GM18519 (cell line): ENCODE data around the gene TCEA2.
"Not testable (repeated sequence)": the region's sequence is repeated elsewhere in the genome, so short reads cannot be mapped to it uniquely, and the experiment has no call there.

ENCODE experiments used
- ATAC-seq: cut with Tn5 transposase; IDR thresholded peaks from one replicate; pipeline ENCODE4 v1.9.1; 2021; ENCODE audit warnings: mild to moderate bottlenecking, moderate library complexity; ENCODE audit not compliant: unreplicated experiment, low FRiP score

The TCEA2 gene

GRCh38 chr20:64105846-64106434, 42.9 kb downstream of the TCEA2 start:
- no peak for ATAC-seq

- ATAC-seq, result no peak
Measured at GRCh38 chr20:64106435-64106961, 43.5 kb downstream of the TCEA2 start.

- no peak for ATAC-seq
Measured at GRCh38 chr20:64106981-64107735, 44.2 kb downstream of the TCEA2 start, which contains the start of gene NPBWR2. Gene NPBWR2 (minus strand): TSS chr20:64107565. CDS start chr20:64106831, 734 bp downstream.

DNA sequence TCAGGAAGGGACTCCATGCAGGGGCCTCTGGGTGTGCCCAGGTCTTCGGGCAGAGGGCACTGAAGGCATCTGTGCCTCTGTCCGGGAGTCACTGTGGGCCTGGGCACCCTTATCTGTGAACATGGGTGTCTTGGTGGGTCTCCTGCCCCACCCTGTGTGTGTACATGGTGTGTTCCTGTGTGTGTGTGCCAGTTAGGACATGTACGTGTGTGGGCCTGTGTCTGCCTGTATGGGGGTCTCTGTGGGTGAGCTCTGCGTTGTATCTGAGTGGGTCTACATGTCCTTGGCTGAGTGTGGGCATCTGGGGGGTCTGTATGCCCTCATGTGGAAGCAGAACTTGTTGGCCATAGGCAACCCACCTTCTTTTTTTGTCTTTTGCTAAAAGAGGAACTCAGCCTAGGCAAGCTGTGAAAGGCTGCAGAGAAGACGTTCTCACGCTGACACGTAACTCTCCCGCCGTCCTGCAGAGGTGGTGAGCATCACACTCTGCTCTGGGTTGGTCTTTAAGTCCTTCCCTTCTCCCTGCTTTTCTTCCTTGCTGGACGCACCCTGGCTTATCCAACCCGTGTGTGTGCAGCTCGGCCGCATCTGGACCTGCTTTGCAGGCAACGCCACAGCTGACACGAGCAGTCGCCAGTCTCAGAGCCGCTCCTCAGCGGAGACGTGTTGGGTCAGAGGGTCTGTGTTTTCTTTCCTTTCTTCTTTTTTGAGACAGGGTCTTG, 44.9 kb downstream of the TCEA2 start:
- ATAC-seq, result no peak

DNA sequence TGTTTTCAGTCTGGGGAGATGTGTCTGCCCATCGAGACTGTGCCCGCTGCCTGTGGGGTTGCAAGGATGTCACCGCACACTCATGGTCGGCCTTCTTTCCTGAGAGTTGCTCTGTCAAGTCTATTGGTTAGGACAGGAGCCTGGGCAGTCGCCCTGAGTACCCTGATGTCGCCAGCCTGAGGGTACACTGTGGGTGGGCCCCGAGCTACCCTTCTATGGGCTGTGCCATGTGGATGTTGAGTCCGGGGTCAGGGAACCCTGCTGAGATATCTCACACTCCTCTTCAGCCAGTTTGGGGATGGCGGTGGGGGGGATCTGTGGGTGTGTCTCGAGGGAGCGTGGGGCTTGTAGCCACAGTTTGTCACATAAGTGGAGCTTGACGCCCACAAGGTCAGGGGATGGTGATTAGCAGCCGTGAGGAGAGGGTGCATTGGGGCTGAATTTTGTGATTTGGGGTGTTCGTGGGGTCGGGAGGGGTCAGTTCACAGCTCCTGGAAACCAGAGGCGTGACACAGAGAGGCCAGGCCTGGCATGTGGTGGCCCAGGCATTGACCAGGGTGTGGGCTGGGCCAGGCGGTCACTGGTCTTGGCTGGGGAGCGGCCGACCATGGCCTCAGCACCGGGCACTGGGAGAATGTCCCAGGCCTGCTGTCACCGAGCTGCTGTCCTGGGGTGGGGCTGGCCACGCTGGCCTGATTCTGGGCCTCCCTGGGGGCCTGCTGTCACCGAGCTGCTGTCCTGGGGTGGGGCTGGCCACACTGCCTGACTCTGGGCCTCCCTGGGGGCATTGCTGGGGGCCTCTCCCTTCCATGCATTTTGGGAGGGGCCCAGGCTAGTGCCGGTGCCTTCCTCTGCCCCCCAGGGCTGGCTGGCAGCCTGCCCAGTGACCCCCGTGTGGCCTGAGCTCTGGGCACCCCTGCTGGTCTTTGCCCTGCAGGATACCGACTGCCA, 46.0 kb downstream of the TCEA2 start:
- ATAC-seq, result no peak

DNA sequence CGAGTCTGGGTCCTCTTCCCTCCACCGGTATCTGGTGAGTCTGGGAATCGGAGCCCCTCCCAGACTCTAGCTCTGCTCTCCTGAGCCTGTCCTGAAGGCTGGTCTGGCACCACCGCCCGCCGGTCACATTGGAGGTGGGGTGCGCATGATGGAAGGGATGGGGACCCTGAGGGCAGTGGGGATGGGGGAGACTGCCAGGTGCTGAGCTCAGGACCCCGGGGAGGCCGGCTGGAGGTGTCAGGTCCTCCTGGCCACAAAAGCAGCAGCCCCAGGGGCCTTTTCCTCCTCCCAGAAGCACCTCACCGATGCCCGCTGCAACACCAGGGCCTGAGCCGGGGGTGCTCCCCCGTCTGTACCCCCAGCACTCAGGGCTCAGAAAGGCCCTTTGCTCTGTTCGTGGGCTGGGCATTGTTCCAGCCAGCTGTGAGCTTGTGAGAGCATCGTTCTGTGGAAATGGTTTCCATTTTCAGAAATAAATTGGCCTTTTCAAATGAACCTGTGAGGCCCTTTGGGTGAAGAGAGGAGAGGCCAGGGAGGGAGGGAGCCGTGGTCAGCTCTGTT, 46.9 kb downstream of the TCEA2 start:
- ATAC-seq, result no peak

DNA sequence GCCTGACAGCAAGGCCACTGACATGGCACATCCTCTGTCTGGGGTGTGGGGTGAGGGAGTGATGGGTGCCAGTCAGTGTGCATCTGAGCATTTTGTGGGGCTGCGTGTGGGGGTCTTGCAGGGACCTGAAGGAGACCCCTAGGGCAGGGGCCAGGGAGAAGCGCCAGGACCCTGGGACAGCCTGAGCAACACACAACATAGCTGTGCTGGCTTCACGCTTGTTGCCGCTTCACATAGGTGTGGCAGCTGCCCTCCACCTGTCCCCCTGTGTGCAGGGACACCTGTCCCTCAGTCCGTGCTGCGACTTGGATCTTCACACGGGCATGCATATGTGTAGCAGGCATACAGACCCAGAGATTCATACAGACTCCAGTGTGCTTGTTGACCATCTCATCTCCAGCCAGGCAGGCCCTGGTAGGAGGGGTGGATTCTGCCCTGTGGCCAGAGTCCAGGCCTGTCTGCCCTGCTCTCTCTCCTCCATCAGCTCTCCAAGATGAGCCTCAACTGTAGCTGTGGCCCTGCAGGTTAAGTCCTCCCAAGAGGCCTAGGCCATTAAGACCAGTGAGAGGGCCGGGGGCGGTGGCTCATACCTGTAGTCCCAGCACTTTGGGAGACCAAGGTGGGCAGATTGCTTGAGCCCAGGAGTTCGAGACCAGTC, 47.5 kb downstream of the TCEA2 start:
- ATAC-seq, result no peak

- no peak for ATAC-seq
Measured at GRCh38 chr20:64111841-64112641, 49.0 kb downstream of the TCEA2 start.

- no peak for ATAC-seq
Measured at GRCh38 chr20:64112691-64113443, 49.9 kb downstream of the TCEA2 start.

DNA sequence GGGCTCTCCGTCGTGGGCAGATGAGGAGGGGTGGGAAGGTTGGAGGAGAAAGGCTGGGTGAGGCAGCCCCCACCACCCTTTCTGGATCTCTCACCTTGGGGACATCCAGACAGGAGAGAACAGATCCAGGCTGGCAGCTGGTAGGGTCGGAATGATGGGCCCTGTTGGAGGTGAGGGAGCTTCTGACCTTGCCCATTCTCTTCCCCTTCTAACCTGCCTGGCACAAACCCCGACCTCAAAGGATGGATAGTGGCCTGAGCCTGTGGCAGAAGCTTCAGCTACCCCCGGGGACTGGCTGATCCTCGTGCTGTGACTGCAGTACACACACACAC, 50.4 kb downstream of the TCEA2 start:
- ATAC-seq, result no peak

DNA sequence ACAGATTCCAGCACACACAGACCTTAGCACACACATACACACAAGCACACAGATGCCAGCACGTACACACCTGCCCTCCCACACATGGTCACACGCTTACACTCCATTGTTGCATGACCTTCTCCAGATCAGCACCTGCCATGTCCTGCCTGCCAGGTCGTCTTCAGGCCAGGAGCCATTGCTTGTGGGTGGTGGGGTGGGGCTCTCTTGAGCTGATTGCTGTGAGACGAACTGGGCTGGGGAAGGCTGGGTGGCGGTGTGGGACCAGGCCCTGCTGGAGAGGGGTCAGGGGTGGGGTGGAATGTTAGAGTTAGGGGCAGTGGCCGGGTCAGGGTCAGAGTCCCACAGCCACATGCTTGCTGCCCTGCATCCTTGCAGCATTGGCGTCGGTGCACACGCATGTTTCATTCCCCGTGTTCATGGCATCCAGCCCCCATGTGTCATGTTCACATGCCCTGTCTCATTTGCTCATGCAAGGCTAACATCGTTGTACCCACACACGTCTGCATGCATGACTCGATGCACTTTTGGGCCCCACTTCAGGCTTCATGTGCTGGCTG, 50.9 kb downstream of the TCEA2 start:
- no peak for ATAC-seq

DNA sequence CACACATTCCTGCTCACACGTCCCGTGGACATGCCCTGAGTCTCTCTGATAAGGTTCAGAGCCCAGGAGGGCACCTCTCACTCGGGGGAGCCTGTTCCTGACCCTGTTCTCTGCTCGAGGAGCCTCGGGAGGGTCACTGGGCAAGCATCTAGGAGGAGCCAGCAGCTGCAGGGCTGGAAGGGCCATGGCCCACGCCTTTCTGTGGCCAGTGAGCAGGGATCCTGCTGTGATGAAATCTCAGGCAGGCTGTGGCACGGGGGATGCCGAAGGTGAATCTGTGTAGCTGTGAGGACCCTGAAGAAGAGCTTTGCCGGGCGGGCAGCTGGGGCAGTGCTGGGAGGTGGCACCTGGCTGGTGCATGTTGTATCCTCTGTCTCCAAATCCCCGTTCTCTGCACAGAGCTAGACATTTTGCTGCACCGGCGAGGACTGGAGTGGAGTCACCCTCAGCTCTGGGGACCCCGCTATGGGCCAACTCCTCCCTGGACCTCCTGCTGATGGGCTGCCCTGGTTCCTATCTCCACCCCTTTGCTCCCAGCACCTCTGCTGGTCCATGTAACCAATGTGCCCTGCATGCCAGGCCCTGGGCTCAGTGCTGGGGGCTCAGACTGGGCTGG, 51.5 kb downstream of the TCEA2 start:
- no peak for ATAC-seq

- no peak for ATAC-seq
Measured at GRCh38 chr20:64115171-64115911, 52.3 kb downstream of the TCEA2 start.

DNA sequence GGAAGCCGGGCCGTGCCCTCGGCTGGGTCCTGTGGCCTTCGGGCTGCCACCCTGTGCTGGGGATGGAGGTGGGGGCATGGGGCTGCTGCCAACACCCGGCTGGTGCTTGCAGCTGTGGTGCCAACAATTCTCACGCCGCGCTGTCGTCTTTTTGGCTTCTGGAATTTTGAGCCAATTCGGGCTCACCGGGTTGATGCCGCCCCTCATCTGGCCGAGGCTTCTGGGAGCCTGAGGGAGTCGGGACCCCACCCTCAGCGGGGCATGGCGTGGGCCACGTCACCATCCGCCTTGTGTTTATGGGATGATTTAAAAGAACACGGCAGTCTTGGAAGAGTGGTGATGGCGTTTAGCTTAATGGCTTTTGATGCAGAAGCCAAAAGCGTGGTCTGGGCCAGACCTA, 53.0 kb downstream of the TCEA2 start:
- no peak for ATAC-seq

DNA sequence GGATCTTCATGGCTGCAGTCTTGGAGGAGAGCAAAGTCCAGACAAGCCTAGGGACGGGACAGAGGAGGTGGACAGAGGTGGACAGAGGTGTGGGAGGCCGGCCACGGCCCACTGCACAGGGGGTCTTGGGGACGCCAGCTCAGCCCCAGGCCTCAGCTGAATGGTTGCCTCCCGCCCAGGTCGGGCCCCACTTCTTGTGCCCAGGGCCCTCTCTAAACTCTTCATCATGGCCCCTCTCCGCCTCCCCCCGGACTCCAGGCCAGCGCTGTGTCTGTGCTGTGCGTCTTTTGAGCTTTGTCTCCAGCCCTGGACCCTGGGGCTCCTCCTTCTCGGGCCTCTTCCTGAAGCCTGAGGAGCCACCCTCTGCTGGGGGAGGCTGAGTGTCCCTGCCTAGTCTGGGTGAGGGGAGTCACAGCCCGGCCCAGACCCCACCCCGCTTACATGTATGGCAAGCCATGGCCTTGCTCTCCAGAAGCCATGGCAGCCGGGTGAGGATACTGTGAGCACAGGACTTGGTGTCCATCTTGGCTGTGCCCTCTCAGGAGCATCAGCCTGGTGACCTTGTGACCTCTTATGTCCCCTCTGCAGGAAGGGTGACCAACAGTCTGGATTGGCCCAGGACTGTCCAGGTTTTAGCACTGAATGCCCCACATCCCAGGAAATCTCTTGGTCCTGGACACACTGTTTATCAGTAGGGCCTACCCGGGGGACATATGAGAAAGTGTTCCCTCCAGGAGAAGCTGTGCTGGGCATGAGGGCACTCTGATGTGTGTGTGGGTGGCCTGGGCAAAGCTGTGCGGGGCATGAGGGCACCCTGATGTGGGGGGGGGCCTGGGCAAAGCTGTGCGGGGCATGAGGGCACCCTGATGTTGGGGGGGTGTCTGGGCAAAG, 53.8 kb downstream of the TCEA2 start:
- ATAC-seq, result no peak

DNA sequence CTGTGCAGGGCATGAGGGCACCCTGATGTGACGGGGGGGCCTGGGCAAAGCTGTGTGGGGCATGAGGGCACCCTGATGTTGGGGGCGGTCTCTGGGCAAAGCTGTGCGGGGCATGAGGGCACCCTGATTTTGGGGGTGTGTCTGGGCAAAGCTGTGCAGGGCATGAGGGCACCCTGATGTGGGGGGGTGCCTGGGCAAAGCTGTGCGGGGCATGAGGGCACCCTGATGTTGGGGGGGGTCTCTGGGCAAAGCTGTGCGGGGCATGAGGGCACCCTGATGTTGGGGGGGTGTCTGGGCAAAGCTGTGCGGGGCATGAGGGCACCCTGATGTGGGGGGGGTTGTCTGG, 54.4 kb downstream of the TCEA2 start:
- ATAC-seq, result not testable (repeated sequence)
